Right ventricle myocardium superior (tissue), 1 donor: Measurements from ENCODE around the gene PCNX4. TPM values are rescaled to one million over a fixed set of nuclear protein-coding genes. Genes with fewer than 3 reads are reported as not detected.
A peak's percentile ranks its signal among the peaks of the same experiment; 100 is the strongest.

Experiments used
- ATAC-seq: fragments of 200-7000 bp; cut with Tn5 transposase; one replicate; pipeline ENCODE4 v1.9.1; 2020; ENCODE audit warnings: mild to moderate bottlenecking; ENCODE audit not compliant: poor library complexity
- DNase-seq: peaks from one replicate; pipeline ENCODE4 v3.0.0-alpha.2; 2020
- intact Hi-C: fragments of 100-400 bp; cut with DNase I; formaldehyde crosslinking; loops from one replicate; pipeline ENCODE4 v1.11.2; 2022
- total RNA-seq: library from RNA; stranded (reverse); fragmentation: NEBNext Ultra II Directional; extraction: Animal tissue kit (Norgen Biotek cat#: 25700); gene quantifications from one replicate; pipeline ENCODE4 v1.2.1, GENCODE V29; 2021
- donor health status: DM: no; HTN: yes; CAD: no; lungs with severe emphysema.

Gene PCNX4
- total RNA-seq, 1 donor from 2014 or later = 18.6 TPM

GRCh38 chr14:60164404-60164711 lies 72.6 kb downstream of the PCNX4 start:
- intact Hi-C loops = loop anchor here (5.0 kb wide), 1 partner anchor 67 kb away; no protein-coding TSS in a partner anchor
- DNase-seq = no peak

GRCh38 chr14:60164712-60165546 lies 73.2 kb downstream of the PCNX4 start, which contains the start of gene DHRS7:
Gene DHRS7 (minus strand): TSS chr14:60165398. CDS start chr14:60165309, 89 bp downstream.
- intact Hi-C loops = loop anchor here (5.0 kb wide), 2 partner anchors 68 to 198 kb away; no protein-coding TSS in a partner anchor
- DNase-seq (peak; percentile 93), ATAC-seq (peak; percentile 99)

More at GRCh38 chr14:60164404-60164711, 72.6 kb downstream of the PCNX4 start:
- ATAC-seq = no peak

GRCh38 chr14:60165547-60165876 lies 73.8 kb downstream of the PCNX4 start:
- DNase-seq (no peak), ATAC-seq (no peak)
- intact Hi-C loops = loop anchor here (5.0 kb wide), 1 partner anchor 198 kb away; no protein-coding TSS in a partner anchor

GRCh38 chr14:60166142-60166541 lies 74.4 kb downstream of the PCNX4 start:
- DNase-seq (no peak), ATAC-seq (no peak)
- intact Hi-C loops = loop anchor here (5.0 kb wide), 1 partner anchor 199 kb away; no protein-coding TSS in a partner anchor

GRCh38 chr14:60169722-60170121 lies 78.0 kb downstream of the PCNX4 start:
- DNase-seq = no peak
- intact Hi-C loops = loop anchor here (5.0 kb wide), 1 partner anchor 202 kb away; no protein-coding TSS in a partner anchor
- ATAC-seq = no peak

GRCh38 chr14:60170948-60171347 lies 79.2 kb downstream of the PCNX4 start:
- intact Hi-C loops = no loop called here
- DNase-seq = no peak
- no peak for ATAC-seq

- DNase-seq (no peak), ATAC-seq (no peak)
- intact Hi-C loops = no loop called here
These were observed 80.0 kb downstream of the PCNX4 start for GRCh38 chr14:60171690-60172089.

- no peak for ATAC-seq
- intact Hi-C loops = no loop called here
- no peak for DNase-seq
These were observed 82.9 kb downstream of the PCNX4 start for GRCh38 chr14:60174352-60175254.

- DNase-seq (no peak), ATAC-seq (no peak)
- intact Hi-C loops = no loop called here
These were observed 83.7 kb downstream of the PCNX4 start for GRCh38 chr14:60175255-60175902.

- ATAC-seq = no peak
- DNase-seq = no peak
- intact Hi-C loops = no loop called here
These were observed 86.4 kb downstream of the PCNX4 start for GRCh38 chr14:60178164-60178563.

GRCh38 chr14:60178820-60179219 lies 87.1 kb downstream of the PCNX4 start:
- intact Hi-C loops = no loop called here
- no peak for ATAC-seq
- no peak for DNase-seq

GRCh38 chr14:60179431-60179869 lies 87.7 kb downstream of the PCNX4 start:
- no peak for ATAC-seq
- no peak for DNase-seq
- intact Hi-C loops = no loop called here

- ATAC-seq = no peak
- no peak for DNase-seq
- intact Hi-C loops = loop anchor here (5.0 kb wide), 1 partner anchor 121 kb away; no protein-coding TSS in a partner anchor
These were observed 91.4 kb downstream of the PCNX4 start for GRCh38 chr14:60183138-60183537.

- DNase-seq (no peak), ATAC-seq (peak; percentile 39)
- intact Hi-C loops = loop anchor here (5.0 kb wide), 1 partner anchor 121 kb away; no protein-coding TSS in a partner anchor
These were observed 92.0 kb downstream of the PCNX4 start for GRCh38 chr14:60183741-60184140.

GRCh38 chr14:60184146-60184904 lies 92.6 kb downstream of the PCNX4 start:
- ATAC-seq (peak; percentile 71), DNase-seq (no peak)
- intact Hi-C loops = loop anchor here (5.0 kb wide), 1 partner anchor 122 kb away; no protein-coding TSS in a partner anchor

GRCh38 chr14:60184905-60185555 lies 93.3 kb downstream of the PCNX4 start:
- no peak for DNase-seq
- intact Hi-C loops = loop anchor here (5.0 kb wide), 2 partner anchors 123 to 223 kb away; no protein-coding TSS in a partner anchor

GRCh38 chr14:60188115-60188514 lies 96.4 kb downstream of the PCNX4 start:
- ATAC-seq = peak; percentile 63
- no peak for DNase-seq
- intact Hi-C loops = loop anchor here (5.0 kb wide), 1 partner anchor 226 kb away; no protein-coding TSS in a partner anchor

More at GRCh38 chr14:60184905-60185555, 93.3 kb downstream of the PCNX4 start:
- no peak for ATAC-seq
